Liver (tissue), 9 donors: Measurements from ENCODE around the gene ST6GALNAC4. TPM values are rescaled to one million over a fixed set of nuclear protein-coding genes. Genes with fewer than 3 reads are reported as not detected.

Source experiments
- DNase-seq: peaks from one replicate; pipeline ENCODE4 v3.0.0-alpha.2; 2017; ENCODE audit warnings: low spot score
- H3K27ac ChIP-seq, 2 donors: one replicate each; pipeline ENCODE4 v1.7.0; 2013; ENCODE audit warnings: inconsistent platforms in 2 of 2, low read length in 2 of 2, control low read depth in 1 of 2, low read depth in 1 of 2, mild to moderate bottlenecking in 1 of 2
- H3K27me3 ChIP-seq, 4 donors: one replicate each; pipeline versions ENCODE4 v1.6.1 to v1.7.0; 2013; ENCODE audit warnings: low read length in 3 of 4, inconsistent platforms in 1 of 4, mild to moderate bottlenecking in 1 of 4, moderate library complexity in 1 of 4; ENCODE audit not compliant: control insufficient read depth in 4 of 4, insufficient read depth in 4 of 4
- H3K36me3 ChIP-seq, 4 donors: one replicate each; pipeline versions ENCODE4 v1.6.1 to v1.7.0; 2013; ENCODE audit warnings: low read length in 3 of 4, mild to moderate bottlenecking in 3 of 4, low read depth in 1 of 4, moderate library complexity in 1 of 4; ENCODE audit not compliant: control insufficient read depth in 4 of 4, insufficient read depth in 3 of 4
- H3K4me1 ChIP-seq, 4 donors: one replicate each; pipeline versions ENCODE4 v1.6.1 to v1.7.0; 2013; ENCODE audit warnings: low read length in 3 of 4, mild to moderate bottlenecking in 3 of 4, moderate library complexity in 1 of 4; ENCODE audit not compliant: control insufficient read depth in 4 of 4, insufficient read depth in 4 of 4
- H3K4me3 ChIP-seq, 3 donors: one replicate each; pipeline versions ENCODE4 v1.6.1 to v1.7.0; 2013; ENCODE audit warnings: low read length in 3 of 3, control low read depth in 1 of 3, low read depth in 1 of 3, mild to moderate bottlenecking in 1 of 3
- H3K9ac ChIP-seq, 2 donors: one replicate each; pipeline ENCODE4 v1.7.0; 2013; ENCODE audit warnings: low read length in 2 of 2, mild to moderate bottlenecking in 2 of 2, moderate library complexity in 2 of 2, control low read depth in 1 of 2, low read depth in 1 of 2
- H3K9me3 ChIP-seq, 4 donors: one replicate each; pipeline versions ENCODE4 v1.6.1 to v1.7.0; 2013; ENCODE audit warnings: low read length in 3 of 4; ENCODE audit not compliant: control insufficient read depth in 4 of 4
- ATF3 ChIP-seq: IDR thresholded peaks from 2 replicates; pipeline ENCODE4 v1.6.1; 2016; ENCODE audit warnings: antibody characterized with exemption
- CTCF ChIP-seq: fragments of 150-350 bp; IDR thresholded peaks from 2 replicates; pipeline ENCODE4 v1.5.1; 2017; ENCODE audit warnings: improper control_type of control experiment, low read depth, low read length; ENCODE audit not compliant: missing input control
- EGR1 ChIP-seq, 2 donors: IDR thresholded peaks; 2 replicates each; pipeline ENCODE4 v1.6.1; 2016 to 2018; ENCODE audit warnings: antibody characterized with exemption in 2 of 2, low read depth in 2 of 2
- FOXA1 ChIP-seq: IDR thresholded peaks from 2 replicates; pipeline ENCODE4 v1.6.1; 2016; ENCODE audit warnings: antibody characterized with exemption
- FOXA2 ChIP-seq: IDR thresholded peaks from 2 replicates; pipeline ENCODE4 v1.6.1; 2016; ENCODE audit warnings: antibody characterized with exemption
- GABPA ChIP-seq, 2 donors: IDR thresholded peaks in 1 of 2; conservative IDR thresholded peaks in 1 of 2; 2 replicates each; pipeline ENCODE4 v1.6.1; 2016; ENCODE audit warnings: antibody characterized with exemption in 2 of 2, mild to moderate bottlenecking in 1 of 2, moderate library complexity in 1 of 2
- HNF4A ChIP-seq, 2 donors: conservative IDR thresholded peaks; 2 replicates each; pipeline ENCODE4 v1.6.1; 2016; ENCODE audit warnings: antibody characterized with exemption in 2 of 2, mild to moderate bottlenecking in 2 of 2
- JUND ChIP-seq, 2 donors: IDR thresholded peaks; 2 replicates each; pipeline ENCODE4 v1.6.1; 2016; ENCODE audit warnings: antibody characterized with exemption in 2 of 2
- MAX ChIP-seq: IDR thresholded peaks from 2 replicates; pipeline ENCODE4 v1.6.1; 2016; ENCODE audit warnings: antibody characterized with exemption
- NR2F2 ChIP-seq: IDR thresholded peaks from 2 replicates; pipeline ENCODE4 v1.6.1; 2016; ENCODE audit warnings: antibody characterized with exemption
- RAD21 ChIP-seq, 2 donors: IDR thresholded peaks; 2 replicates each; pipeline ENCODE4 v1.6.1; 2016; ENCODE audit warnings: antibody characterized with exemption in 2 of 2, mild to moderate bottlenecking in 2 of 2
- SP1 ChIP-seq: IDR thresholded peaks from 2 replicates; pipeline ENCODE4 v1.6.1; 2018; ENCODE audit warnings: antibody characterized with exemption, mild to moderate bottlenecking
- TAF1 ChIP-seq: conservative IDR thresholded peaks from 2 replicates; pipeline ENCODE4 v1.6.1; 2016; ENCODE audit warnings: antibody characterized with exemption, mild to moderate bottlenecking
- YY1 ChIP-seq: IDR thresholded peaks from 2 replicates; pipeline ENCODE4 v1.6.1; 2016; ENCODE audit warnings: antibody characterized with exemption, mild to moderate bottlenecking
- ZBTB33 ChIP-seq: IDR thresholded peaks from 2 replicates; pipeline ENCODE4 v1.6.1; 2016; ENCODE audit warnings: antibody characterized with exemption
- WGBS: extraction: QIAGEN DNeasy Blood & Tissue Kit; methylation state at CpG from one replicate; pipeline ENCODE4 v1.1.7; 2013; 5-methylcytosine and 5-hydroxymethylcytosine counted together
- polyA plus RNA-seq, 2 donors: library from polyadenylated mRNA; stranded (reverse) in 1 of 2; unstranded in 1 of 2; fragments of 200-250 nt in 1 of 2; fragments of >200 nt in 1 of 2; fragmentation: Nextera tagmentation in 1 of 2; extraction: Ambion mirVana in 1 of 2; gene quantifications; one replicate each; pipeline versions ENCODE4 v1.2.1 to v1.2.3, GENCODE V29; 2013 to 2015
- total RNA-seq, 2 donors: library from RNA; depleted of rRNA; stranded (reverse); fragments of >200 nt; gene quantifications; one replicate each; pipeline ENCODE4 v1.2.3, GENCODE V29; 2014
- donor health status: healthy.
- donor health status: healthy.
- donor health status: healthy.
- donor health status: healthy.
- donor health status: healthy.

ST6GALNAC4 gene
- total and polyA plus RNA-seq, 4 donors = 2.5 to 83.7 (median 7.5) TPM

GRCh38 chr9:127927988-127928675 lies 11.3 kb upstream of the ST6GALNAC4 start:
- WGBS = 22% methylated on average over 24 of the region's 24 CpGs

GRCh38 chr9:127927201-127927987 lies 10.6 kb upstream of the ST6GALNAC4 start:
- Histone ChIP-seq H3K9ac (no peak overlapping the region), H3K4me3 (no peak overlapping the region), H3K27ac (no peak overlapping the region), H3K9me3 (no peaks in the 10 kb centered on the region), H3K36me3 (no peaks in the 10 kb centered on the region), H3K4me1 (peaks cover 0 to 17% (median 6%) of the 10 kb centered on the region in 4 donors), H3K27me3 (peaks cover 0 to 7% (median 0%) of the 10 kb centered on the region in 4 donors)
- TF ChIP-seq HNF4A (conservative IDR thresholded peaks at IDR 0.05) (no peak), FOXA2 (no peak), CTCF (no peak), JUND (IDR thresholded peaks at IDR 0.05) (no peak), MAX (no peak), GABPA (IDR thresholded peaks at IDR 0.05 in 1 of 2, conservative IDR thresholded peaks at IDR 0.05 in 1 of 2) (no peak), ATF3 (no peak), SP1 (no peak), RAD21 (IDR thresholded peaks at IDR 0.05) (no peak), EGR1 (IDR thresholded peaks at IDR 0.05; ENCODE audit: low read depth in 2 of 2) (no peak), FOXA1 (no peak), YY1 (no peak), ZBTB33 (no peak), NR2F2 (no peak), TAF1 (no peak)
- peak; percentile 81 for DNase-seq
- 6% methylated on average over 56 of the region's 56 CpGs for WGBS

More at GRCh38 chr9:127927988-127928675, 11.3 kb upstream of the ST6GALNAC4 start:
- DNase-seq = no peak
- peaks cover 0 to 17% (median 6%) of the 10 kb centered on the region in 4 donors for H3K4me1 ChIP-seq
- peaks cover 0 to 7% (median 0%) of the 10 kb centered on the region in 4 donors for H3K27me3 ChIP-seq
- H3K9ac ChIP-seq = no peak overlapping the region
- no peak overlapping the region for H3K4me3 ChIP-seq
- no peaks in the 10 kb centered on the region for H3K36me3 ChIP-seq
- no peak for TF ChIP-seq GABPA (IDR thresholded peaks at IDR 0.05 in 1 of 2, conservative IDR thresholded peaks at IDR 0.05 in 1 of 2)
- no peak for TF ChIP-seq JUND (IDR thresholded peaks at IDR 0.05)
- no peak for TF ChIP-seq TAF1
- TF ChIP-seq SP1 = no peak
- TF ChIP-seq ATF3 = no peak
- H3K9me3 ChIP-seq = no peaks in the 10 kb centered on the region
- no peak overlapping the region for H3K27ac ChIP-seq
